ENCODE data around the gene SHANK1.
A peak's percentile ranks its signal among the peaks of the same experiment; 100 is the strongest.

The SHANK1 gene

GRCh38 chr19:50701367-50701985 lies 18.1 kb downstream of the SHANK1 start:
- DNase-seq (ENCODE audit: low spot score in 2 of 2) = no peak
- Histone ChIP-seq H3K27me3 (ENCODE audit: low read depth) (peaks cover 49% of the 10 kb centered on the region), H3K36me3 (replicated peaks) (no peaks in the 10 kb centered on the region), H3K4me1 (no peaks in the 10 kb centered on the region), H3K9me3 (no peaks in the 10 kb centered on the region), H3K4me3 (no peak overlapping the region)
- in situ Hi-C loops (cut with MboI; ENCODE audit: low sequenced_read_pairs) = no loop called here

GRCh38 chr19:50697414-50698124 lies 22.0 kb downstream of the SHANK1 start:
- no peak overlapping the region for H3K4me3 ChIP-seq
- no peaks in the 10 kb centered on the region for H3K9me3 ChIP-seq
- in situ Hi-C loops (cut with MboI; ENCODE audit: low sequenced_read_pairs) = no loop called here
- H3K36me3 ChIP-seq (replicated peaks) = no peaks in the 10 kb centered on the region
- DNase-seq (ENCODE audit: low spot score in 2 of 2) = no peak
- peaks cover 37% of the 10 kb centered on the region for H3K27me3 ChIP-seq (ENCODE audit: low read depth)
- no peaks in the 10 kb centered on the region for H3K4me1 ChIP-seq

- Histone ChIP-seq H3K27me3 (ENCODE audit: low read depth) (peaks cover 30% of the 10 kb centered on the region), H3K4me3 (no peak overlapping the region), H3K9me3 (no peaks in the 10 kb centered on the region), H3K4me1 (no peaks in the 10 kb centered on the region), H3K36me3 (replicated peaks) (no peaks in the 10 kb centered on the region)
- DNase-seq (ENCODE audit: low spot score in 2 of 2) = no peak
- in situ Hi-C loops (cut with MboI; ENCODE audit: low sequenced_read_pairs) = no loop called here
Observed at GRCh38 chr19:50696094-50696483, 23.5 kb downstream of the SHANK1 start.

- peak in 1 of 2 experiments; percentile 57 for DNase-seq (ENCODE audit: low spot score in 2 of 2)
Observed at GRCh38 chr19:50695251-50696093, 24.1 kb downstream of the SHANK1 start.

GRCh38 chr19:50694815-50695145 lies 24.8 kb downstream of the SHANK1 start:
- in situ Hi-C loops (cut with MboI; ENCODE audit: low sequenced_read_pairs) = no loop called here
- Histone ChIP-seq H3K4me3 (no peak overlapping the region), H3K27me3 (ENCODE audit: low read depth) (peaks cover 29% of the 10 kb centered on the region), H3K9me3 (no peaks in the 10 kb centered on the region), H3K4me1 (no peaks in the 10 kb centered on the region), H3K36me3 (replicated peaks) (no peaks in the 10 kb centered on the region)
- no peak for DNase-seq (ENCODE audit: low spot score in 2 of 2)

More at GRCh38 chr19:50695251-50696093, 24.1 kb downstream of the SHANK1 start:
- no peaks in the 10 kb centered on the region for H3K9me3 ChIP-seq
- H3K4me1 ChIP-seq = no peaks in the 10 kb centered on the region
- no peak overlapping the region for H3K4me3 ChIP-seq
- in situ Hi-C loops (cut with MboI; ENCODE audit: low sequenced_read_pairs) = no loop called here
- H3K36me3 ChIP-seq (replicated peaks) = no peaks in the 10 kb centered on the region
- peaks cover 25% of the 10 kb centered on the region for H3K27me3 ChIP-seq (ENCODE audit: low read depth)

GRCh38 chr19:50693064-50693975 lies 26.3 kb downstream of the SHANK1 start:
- in situ Hi-C loops (cut with MboI; ENCODE audit: low sequenced_read_pairs) = no loop called here
- no peak overlapping the region for H3K4me3 ChIP-seq

GRCh38 chr19:50690439-50690838 lies 29.2 kb downstream of the SHANK1 start:
- Histone ChIP-seq H3K9me3 (no peaks in the 10 kb centered on the region), H3K36me3 (replicated peaks) (no peaks in the 10 kb centered on the region), H3K27me3 (ENCODE audit: low read depth) (peaks cover 30% of the 10 kb centered on the region), H3K4me3 (no peak overlapping the region), H3K4me1 (no peaks in the 10 kb centered on the region)
- DNase-seq (ENCODE audit: low spot score in 2 of 2) = no peak
- in situ Hi-C loops (cut with MboI; ENCODE audit: low sequenced_read_pairs) = no loop called here

More at GRCh38 chr19:50693064-50693975, 26.3 kb downstream of the SHANK1 start:
- H3K4me1 ChIP-seq = no peaks in the 10 kb centered on the region
- DNase-seq (ENCODE audit: low spot score in 2 of 2) = no peak
- peaks cover 25% of the 10 kb centered on the region for H3K27me3 ChIP-seq (ENCODE audit: low read depth)
- no peaks in the 10 kb centered on the region for H3K9me3 ChIP-seq
- no peaks in the 10 kb centered on the region for H3K36me3 ChIP-seq (replicated peaks)

GRCh38 chr19:50688766-50689165 lies 30.8 kb downstream of the SHANK1 start:
- Histone ChIP-seq H3K4me3 (no peak overlapping the region), H3K9me3 (no peaks in the 10 kb centered on the region), H3K27me3 (ENCODE audit: low read depth) (peaks cover 35% of the 10 kb centered on the region), H3K4me1 (no peaks in the 10 kb centered on the region), H3K36me3 (replicated peaks) (no peaks in the 10 kb centered on the region)
- in situ Hi-C loops (cut with MboI; ENCODE audit: low sequenced_read_pairs) = no loop called here
- no peak for DNase-seq (ENCODE audit: low spot score in 2 of 2)

GRCh38 chr19:50686310-50687032 lies 33.1 kb downstream of the SHANK1 start:
- no peak for DNase-seq (ENCODE audit: low spot score in 2 of 2)
- no peaks in the 10 kb centered on the region for H3K4me1 ChIP-seq
- no peaks in the 10 kb centered on the region for H3K36me3 ChIP-seq (replicated peaks)
- in situ Hi-C loops (cut with MboI; ENCODE audit: low sequenced_read_pairs) = no loop called here
- H3K4me3 ChIP-seq = no peak overlapping the region
- no peaks in the 10 kb centered on the region for H3K9me3 ChIP-seq
- H3K27me3 ChIP-seq (ENCODE audit: low read depth) = peaks cover 35% of the 10 kb centered on the region

- peak; percentile 71 to 88 for DNase-seq (ENCODE audit: low spot score in 2 of 2)
- no peaks in the 10 kb centered on the region for H3K36me3 ChIP-seq (replicated peaks)
- H3K27me3 ChIP-seq (ENCODE audit: low read depth) = peaks cover 24% of the 10 kb centered on the region
- H3K4me1 ChIP-seq = no peaks in the 10 kb centered on the region
- H3K9me3 ChIP-seq = no peaks in the 10 kb centered on the region
- no peak overlapping the region for H3K4me3 ChIP-seq
- in situ Hi-C loops (cut with MboI; ENCODE audit: low sequenced_read_pairs) = no loop called here
Observed at GRCh38 chr19:50679177-50680125, 40.2 kb downstream of the SHANK1 start.

- DNase-seq (ENCODE audit: low spot score in 2 of 2) = no peak
- Histone ChIP-seq H3K9me3 (no peaks in the 10 kb centered on the region), H3K4me3 (no peak overlapping the region), H3K27me3 (ENCODE audit: low read depth) (peaks cover 16% of the 10 kb centered on the region; the same call in 1 of the 2 replicates), H3K4me1 (no peaks in the 10 kb centered on the region), H3K36me3 (replicated peaks) (no peaks in the 10 kb centered on the region)
- in situ Hi-C loops (cut with MboI; ENCODE audit: low sequenced_read_pairs) = no loop called here
Observed at GRCh38 chr19:50678323-50678722, 41.3 kb downstream of the SHANK1 start.

GRCh38 chr19:50677636-50678035 lies 42.0 kb downstream of the SHANK1 start:
- peaks cover 20% of the 10 kb centered on the region for H3K27me3 ChIP-seq (ENCODE audit: low read depth)
- DNase-seq (ENCODE audit: low spot score in 2 of 2) = no peak
- in situ Hi-C loops (cut with MboI; ENCODE audit: low sequenced_read_pairs) = no loop called here

More at GRCh38 chr19:50677636-50678035, 42.0 kb downstream of the SHANK1 start:
- Histone ChIP-seq H3K9me3 (no peaks in the 10 kb centered on the region), H3K4me3 (no peak overlapping the region), H3K36me3 (replicated peaks) (no peaks in the 10 kb centered on the region), H3K4me1 (no peaks in the 10 kb centered on the region)

Measured in HAP-1 (cell line).